ENCODE data around the gene CCNI2.

CCNI2 gene, protein sequence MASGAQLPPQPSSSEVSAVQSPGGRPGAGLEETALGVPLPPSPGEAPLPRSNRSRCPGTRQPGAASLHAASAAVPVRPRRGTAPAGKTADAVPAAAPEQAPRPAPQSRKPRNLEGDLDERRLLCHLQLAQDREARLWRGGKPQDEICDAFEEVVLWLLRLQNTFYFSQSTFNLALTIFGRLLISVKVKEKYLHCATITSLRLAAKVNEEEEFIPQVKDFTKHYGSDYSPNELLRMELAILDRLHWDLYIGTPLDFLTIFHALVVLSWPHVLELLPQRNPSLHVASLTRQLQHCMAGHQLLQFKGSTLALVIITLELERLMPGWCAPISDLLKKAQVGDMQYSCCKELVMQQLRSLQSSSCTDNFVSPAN

DNA sequence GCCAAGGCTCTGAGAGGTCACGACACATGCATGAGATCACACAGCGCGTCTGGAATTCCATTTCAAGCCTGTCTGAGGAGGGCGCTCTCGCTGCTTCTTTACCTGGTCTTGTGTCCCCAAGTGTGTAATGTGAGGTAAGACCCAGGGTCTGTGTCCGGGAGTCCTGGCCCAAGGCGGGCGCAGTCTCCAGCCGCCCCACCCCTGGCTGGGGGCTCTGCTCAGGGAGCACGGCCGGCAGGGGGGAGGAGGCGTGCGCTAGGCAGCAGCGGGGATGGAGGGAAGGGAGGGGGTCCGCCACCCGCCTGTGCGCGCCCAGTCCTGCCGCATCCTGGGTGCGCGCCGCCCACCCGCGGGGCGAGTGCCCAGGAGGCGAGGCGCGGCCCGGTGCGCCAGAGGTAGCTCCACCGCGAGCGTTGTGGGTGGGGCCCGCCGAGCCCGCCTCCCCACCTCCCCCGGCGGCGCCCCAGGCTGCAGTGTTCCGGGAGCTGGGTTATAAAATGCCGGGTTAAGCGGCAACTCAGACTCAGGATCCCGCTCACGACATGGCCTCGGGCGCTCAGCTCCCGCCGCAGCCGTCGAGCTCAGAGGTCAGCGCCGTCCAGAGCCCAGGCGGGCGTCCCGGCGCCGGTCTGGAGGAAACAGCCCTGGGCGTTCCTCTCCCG is at the start of gene CCNI2:
Gene CCNI2, plus strand, starts transcription at position 473 of the 662 bp plus-strand sequence. Its CDS starts 70 bp downstream, at position 543.
- peak; percentile 68 for DNase-seq

DNA sequence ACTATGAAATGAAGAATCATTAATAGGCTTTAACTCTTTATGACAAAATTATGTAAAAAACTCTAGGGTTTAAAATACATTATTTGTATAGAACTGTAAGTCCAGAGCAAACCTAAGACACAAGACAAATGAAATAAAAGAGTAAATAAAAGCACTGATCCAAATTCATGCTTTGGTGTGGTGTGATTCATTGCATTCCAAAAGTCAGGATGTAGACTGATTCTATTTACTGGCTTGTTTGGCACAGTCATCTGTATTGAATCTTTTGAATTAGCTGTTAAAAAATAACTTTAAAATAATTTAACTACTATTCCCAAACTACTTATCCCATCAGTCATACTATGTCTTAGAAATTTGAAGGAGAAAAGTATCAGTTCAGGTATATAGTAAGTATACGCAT is 42.4 kb upstream of the CCNI2 start:
- no peak for DNase-seq

DNA sequence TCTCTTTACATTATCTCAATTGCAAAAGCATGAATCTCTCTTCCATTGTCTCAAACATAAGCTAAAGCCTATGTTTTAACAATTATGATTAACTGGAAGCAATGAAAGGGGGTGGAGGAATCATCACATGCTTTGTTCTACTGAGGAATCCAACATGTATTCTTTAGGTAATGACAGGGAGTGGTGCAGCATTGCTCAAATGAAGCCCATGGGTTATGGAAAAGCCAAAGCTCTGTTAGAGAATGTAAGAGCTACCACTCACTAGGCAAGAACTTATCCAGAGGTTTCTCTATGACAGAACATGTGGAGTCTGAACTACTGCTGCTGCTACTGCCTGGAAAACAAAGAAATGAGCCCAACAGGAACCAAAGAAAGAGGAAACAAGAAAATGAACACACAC is 38.6 kb upstream of the CCNI2 start:
- no peak for DNase-seq

DNA sequence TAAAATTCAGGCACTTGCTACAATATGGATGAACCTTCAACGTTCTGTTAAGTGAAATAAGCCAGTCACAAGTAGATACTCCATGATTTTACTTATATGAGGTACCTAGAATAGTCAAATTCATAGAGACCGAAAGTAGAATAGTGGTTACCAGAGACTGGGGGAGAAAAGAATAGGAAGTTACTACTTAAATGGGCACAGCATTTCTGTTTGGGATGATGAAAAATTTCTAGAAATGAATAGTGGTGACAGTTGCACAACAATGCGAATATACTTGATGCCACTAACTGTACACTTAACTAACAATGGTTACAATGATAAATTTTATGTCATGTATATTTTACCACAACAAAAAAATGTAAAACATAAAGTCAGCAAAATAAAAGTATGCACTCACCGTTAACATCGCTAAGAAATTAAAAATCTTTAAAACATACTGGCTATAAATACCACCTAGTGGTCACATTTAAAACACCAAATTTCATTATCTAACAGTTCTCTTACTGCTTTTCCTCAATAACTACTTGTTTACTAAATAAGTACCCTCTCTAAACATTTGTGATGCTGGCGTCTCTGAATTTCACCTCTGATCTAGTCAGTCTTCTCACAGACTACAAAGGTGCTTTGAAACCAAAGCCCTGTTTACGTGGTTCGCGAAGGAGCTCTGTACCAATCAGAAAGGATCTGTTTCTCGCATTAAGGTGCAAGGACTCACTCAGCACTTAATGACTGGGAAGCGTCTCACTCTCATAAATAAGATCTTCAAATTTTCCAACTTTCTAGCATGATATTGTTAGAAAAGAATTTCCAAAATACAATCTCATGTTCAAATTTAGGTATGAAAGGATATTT is 32.5 kb upstream of the CCNI2 start:
- no peak for DNase-seq

DNA sequence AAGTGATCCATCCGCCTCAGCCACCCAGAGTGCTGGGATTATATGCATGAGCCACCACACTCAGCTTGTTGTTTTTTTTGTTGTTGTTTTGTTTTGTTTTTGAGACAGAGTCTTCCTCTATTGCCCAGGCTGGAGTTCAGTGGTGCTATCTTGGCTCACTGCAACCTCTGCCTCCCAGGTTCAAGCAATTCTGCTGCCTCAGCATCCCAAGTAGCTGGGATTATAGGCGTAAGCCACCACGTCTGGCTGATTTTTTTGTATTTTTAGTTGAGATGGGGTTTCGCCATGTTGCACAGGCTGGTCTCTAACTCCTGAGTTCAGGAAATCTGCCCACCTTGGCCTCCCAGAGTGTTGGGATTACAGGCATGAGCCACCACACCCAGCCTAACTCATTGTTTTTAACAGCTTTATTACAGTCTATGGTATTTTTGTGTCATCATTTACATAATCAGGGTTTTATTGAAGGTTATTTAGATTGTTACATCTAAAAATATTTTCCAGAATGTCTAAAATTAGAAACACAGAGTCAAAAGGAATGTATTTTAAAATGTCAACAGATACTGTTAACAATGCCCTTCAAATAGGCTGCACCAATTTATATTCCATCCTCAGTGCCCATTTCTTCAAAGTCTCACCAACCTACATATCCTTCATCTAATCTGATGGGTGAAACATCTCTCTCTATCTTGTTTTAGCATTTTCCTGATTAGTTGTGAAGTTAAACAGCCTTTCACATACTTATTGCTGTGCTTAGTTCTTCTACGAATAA is 28.5 kb upstream of the CCNI2 start:
- DNase-seq, result no peak

DNA sequence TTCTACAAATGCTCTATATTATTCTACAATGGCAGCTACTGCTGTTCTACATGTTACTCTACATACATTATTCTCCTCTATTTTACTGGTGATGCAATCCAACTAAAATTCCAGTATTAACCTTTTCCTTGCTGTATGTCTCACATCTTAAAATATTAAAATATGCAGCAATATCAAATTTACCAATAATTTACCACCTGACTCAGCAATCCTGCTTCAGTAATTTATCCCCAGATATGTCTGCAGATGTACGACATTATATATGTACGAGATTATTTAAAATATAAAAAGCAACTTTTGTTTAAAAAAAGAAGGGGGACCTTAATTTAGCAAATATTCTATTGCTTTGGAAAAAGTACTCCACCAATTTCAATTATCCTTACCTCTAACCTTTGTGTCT is 21.5 kb upstream of the CCNI2 start:
- no peak for DNase-seq

DNA sequence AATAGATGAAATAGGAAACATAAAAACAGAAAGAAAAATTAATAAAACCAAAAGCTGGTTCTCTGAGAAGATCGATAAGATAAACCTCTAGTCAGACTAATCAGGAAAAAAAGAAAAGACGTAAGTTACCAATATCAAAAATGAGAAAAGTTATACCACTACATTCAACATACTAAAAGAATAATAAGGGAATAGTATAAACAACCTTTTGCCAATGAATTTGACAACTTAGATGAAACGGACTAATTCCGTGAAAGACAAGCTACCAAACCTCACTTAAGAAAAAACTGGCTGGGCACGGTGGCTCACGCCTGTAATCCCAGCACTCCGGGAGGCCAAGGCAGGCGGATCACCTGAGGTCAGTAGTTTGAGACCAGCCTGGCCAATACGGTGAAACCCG is 17.3 kb upstream of the CCNI2 start:
- no peak for DNase-seq

DNA sequence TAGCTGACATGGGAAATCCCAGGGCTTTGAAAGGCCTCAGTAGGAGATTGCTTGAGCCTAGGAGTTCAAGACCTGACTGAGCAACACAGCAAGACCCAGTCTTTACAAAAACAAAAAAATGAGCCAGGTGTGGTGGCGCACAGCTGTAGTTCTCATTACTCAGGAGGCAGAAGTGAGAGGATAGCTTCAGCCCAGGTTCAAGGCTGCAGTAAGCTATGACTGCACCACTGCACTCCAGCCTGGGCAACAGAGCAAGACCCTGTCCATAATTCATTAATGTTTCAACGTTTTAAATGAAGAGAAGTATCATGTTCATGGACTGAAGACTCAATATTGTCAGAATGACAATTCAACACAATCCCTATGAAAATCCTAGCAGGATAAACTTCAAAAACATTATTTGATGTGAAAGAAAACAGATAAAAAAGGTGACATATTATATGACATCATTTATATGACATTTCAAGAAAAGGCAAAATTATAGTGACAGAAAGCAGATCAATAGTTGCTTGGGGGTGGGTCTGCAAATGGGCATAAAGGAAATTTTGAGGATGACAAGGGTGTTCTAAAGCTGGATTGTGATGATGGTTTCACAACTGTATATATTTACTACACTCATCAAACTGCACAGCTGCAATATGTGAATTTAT is 13.6 kb upstream of the CCNI2 start:
- no peak for DNase-seq

DNA sequence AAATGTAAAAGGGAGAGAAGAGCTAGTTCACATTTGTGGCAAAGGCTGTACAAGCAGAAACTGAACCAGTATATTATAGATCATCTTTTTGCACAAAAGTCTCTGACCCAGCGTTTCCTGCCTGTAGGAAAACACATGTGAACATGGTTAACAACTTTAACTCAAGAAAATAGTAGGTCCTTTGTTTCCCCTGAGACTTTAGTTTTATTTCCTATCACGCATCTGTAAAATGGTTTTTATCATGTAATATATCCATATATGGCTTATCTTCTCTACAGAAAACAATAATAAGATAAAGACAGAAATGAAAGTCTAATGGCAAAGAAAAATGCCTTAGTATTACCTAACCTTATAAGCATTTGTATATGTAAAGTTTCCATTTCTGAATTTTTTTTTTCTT is 12.5 kb upstream of the CCNI2 start:
- DNase-seq, result no peak

DNA sequence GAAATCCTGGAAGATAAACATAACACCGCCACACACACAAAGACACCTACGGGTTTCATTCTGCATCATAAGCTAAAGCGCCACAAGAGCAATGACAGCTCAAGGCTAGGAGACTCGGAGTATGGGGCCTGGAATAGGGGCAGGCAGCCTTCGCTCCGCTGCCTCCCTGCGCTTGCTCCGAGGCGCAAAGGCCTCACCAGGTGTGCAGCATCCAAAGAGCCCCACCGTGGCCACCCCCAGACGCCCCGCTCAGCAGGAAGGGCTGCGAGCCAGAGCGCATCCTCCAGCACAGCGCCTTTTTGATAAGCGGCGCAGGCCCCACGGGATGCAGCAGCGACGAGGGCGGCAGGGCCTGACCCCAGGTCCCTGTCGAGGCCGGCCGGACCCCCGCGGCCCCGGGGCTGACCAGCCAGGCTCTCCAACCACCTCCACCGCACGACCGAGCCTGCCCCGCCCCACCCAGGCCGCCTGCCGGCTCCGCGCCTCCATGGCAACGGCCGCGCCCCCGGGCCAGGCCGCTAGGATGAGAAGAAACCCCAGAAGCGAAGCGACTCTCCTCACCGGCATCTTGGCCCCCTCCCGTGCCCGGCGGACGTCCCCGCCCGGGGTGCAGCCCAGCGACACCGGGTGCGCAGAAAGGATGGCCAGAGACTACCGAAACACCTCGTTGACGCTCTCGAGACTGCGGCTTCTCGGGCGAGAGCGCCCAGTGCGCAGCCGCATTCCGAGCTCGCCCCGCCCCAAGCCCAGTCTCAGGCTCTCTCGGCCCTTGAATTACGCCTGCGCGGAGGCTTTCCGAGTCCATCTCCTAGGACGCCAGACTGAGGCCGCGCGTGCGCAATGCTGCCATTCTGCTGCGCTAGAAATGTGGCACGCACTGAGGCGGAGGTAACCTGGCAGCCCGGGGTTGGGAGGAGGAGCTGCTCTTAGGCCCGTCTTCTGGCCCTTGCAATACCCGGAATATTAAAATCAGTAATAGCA is 10.1 kb upstream of the CCNI2 start, which contains the start of gene KIF3A:
Gene KIF3A, minus strand, starts transcription at position 694 of the 981 bp plus-strand sequence. Its CDS starts 127 bp downstream, at position 567.
- DNase-seq, result peak; percentile 98

DNA sequence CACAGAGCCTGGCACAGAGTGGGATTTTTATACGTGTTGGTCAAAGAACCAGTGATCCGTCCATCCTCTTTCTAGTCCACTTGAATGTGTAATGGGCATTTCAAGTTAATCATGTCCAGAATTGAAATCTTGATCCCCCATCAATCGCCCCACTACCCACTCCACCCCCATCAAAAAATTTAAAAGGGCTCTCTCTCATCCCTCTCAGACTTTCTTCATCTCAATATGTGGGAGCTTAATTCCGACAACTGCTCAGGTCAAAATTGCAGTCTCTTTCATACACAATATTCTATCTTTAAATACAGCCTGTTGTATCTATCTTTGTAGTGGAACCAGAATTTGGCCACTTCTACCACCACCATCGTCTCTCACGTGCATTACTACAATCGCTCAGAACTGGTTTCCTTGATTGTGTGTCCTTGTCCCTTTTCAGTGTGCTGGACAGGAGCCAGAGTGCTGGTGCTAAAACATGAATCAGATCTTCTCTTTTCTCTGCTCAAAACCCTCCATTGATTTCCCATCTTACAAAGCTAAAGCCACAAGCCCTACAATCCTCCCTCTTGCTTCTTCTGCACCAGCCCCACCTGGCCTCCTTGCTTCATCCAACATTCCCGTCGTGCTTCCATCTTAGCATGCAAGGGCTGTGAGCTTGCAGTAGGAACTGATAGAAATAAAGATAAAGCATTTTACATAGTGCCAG is 9.1 kb upstream of the CCNI2 start:
- DNase-seq, result no peak

DNA sequence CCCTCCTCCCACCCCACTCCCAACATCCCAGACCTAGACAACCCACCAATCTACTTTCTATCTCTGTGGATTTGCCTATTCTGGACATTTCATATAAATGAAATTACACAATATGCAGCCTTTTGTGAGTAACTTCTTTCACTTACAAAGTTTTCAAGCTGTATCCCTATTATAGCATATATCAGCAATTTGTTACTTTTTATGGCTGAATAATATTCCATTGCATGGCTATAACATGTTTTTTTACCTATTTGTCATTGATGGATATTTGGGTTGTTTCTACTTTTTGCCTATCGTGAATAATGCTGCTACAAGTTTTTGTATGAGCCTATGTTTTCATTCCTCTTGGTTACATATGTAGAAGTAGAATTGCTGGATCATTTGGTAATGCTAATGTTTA is 8.0 kb upstream of the CCNI2 start:
- DNase-seq, result no peak

DNA sequence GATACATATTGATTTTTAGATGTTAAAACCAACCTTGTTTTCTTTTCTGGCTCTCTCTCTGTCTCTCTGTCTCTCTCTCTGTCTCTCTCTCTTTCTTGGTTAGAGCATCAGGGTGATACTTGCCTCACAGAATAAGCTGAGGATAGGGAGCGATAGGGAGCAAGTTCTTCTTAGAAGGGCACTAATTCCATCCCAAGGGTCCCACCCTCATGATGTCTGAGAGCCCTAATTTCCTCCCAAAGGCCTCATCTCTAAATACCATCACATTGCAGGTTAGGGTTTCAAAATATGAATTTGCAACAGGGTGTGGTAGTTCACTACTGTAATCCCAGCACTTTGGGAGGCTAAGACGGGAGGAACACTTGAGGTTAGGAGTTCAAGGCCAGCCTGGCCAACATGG is 5.1 kb upstream of the CCNI2 start:
- no peak for DNase-seq

DNA sequence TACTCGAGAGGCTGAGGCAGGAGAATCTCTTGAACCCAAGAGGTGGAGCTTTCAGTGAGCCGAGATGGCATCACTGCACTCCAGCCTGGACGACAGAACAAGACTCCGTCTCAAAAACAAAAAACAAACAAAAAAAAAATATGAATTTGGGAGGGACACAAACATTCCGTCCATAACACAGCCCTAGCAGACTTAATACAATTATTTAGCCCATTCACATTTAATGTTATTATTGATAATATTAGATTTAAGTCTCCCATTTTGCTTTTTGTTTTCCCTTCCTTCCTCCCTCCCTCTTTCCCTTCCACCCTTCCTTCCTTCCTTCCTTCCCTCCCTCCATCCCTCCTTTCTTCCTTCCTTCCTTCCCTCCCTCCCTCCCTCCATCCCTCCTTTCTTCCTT is 4.6 kb upstream of the CCNI2 start:
- no peak for DNase-seq

DNA sequence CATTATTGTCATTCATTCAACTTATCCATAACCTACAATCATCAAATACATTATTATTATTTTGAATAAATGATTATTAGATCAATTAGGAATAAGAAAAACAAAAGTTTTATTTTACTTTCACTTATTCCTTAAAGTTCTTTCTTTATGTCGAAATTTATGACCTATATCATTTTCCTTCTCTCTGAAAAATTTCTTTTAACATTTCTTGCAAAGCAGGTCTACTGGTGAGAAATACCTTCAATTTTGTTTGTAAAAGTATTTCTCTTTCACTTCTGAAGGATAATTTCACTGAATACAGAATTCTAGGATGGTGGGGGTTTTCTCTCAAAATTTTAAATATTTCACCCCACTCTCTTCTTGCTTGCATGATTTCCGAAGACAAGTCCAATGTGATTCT is 2.6 kb upstream of the CCNI2 start:
- DNase-seq, result no peak

DNA sequence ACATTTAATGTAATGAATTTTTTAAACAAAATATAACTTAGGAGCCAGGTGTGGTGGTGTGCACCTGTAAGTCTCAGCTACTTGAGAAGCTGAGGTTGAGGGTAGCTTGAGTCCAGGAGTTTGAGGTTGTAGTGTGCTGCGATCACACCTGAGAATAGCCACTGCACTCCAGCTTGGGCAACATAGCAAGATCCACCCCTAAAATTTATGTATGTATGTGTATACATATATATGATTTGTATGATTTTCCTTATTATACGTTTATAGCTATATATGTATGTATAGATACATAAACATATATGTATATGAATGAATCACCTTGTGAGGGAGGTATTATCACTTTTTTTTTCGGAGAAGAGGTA is 653 bp upstream of the CCNI2 start:
- no peak for DNase-seq

DNA sequence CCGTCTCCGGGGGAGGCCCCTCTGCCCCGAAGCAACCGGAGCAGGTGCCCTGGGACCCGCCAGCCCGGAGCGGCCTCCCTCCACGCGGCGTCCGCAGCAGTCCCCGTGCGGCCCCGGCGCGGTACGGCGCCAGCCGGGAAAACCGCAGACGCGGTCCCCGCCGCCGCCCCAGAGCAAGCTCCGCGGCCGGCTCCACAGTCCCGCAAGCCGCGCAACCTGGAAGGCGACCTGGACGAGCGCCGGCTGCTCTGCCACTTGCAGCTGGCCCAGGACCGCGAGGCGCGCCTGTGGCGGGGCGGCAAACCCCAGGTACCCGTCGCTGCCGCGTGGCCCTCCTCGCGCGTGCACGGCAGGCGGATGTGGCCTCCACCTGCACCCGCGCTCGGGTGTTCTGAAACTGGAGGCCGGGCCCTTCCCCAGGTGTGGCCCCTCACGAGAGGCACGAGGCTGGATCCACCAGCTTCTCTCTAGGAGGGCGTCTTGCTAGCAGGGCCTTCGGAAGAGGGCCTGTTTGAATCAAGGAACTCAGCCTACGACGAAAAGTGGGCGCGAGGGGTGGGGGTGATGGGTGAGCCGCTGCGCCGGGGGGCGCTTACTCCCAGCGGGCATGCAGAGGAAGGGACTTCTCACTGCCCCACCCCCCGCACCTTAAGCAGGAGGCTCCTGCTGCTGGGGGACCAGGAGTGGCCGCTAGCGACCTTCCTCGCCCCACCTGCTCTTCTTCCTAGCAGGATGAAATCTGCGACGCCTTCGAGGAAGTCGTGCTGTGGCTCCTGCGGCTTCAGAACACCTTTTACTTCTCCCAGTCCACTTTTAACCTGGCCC is 602 bp downstream of the CCNI2 start:
- peak; percentile 61 for DNase-seq

DNA sequence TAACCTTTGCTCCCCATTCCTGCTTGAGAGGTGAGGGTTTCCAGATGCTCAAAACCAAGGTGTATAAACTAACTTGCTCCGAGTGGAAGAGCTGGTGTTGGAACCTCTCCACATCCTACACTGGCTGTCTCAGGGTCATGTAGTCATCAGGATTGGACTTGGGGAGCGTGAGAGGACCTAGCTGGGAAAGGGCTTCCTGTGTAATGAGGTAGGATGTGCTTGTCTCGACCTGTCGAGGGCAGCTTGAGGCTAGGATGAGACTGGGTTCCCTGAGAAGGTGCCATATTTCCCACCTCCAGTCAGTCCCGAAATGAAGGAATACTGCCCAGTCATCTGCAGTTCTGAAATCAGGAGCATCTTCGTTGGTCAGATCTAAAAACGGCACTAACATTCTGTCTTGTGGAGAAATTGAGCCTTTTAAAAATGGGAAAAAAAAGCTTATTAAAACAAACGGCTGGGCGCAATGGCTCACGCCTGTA is 1.3 kb downstream of the CCNI2 start:
- no peak for DNase-seq

DNA sequence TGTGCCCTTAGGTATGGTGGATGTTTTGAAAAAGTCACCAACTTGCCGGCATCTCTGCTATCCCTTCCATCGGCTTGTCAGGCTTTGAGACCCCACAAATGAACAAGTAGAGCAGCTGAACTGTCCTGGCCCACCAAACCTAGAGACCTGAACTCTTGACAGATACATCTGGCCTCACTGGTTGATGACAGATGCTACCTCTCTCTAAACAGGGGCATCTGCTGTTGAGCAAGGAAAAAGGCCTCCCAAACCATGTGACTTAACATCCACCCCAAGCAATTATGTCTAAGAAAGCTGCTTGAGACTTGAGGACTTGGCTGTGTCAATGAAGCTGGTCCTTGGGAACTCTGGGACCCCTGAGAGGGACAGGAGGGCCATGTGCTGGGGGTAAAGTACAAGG is 2.3 kb downstream of the CCNI2 start:
- no peak for DNase-seq

Data from activated effector memory CD4-positive, alpha-beta T cell treated with Interleukin-2 at 50 U/mL for 16 hours (primary cell).